Measurements from ENCODE around the gene SLC9C1.

SLC9C1 gene

DNA sequence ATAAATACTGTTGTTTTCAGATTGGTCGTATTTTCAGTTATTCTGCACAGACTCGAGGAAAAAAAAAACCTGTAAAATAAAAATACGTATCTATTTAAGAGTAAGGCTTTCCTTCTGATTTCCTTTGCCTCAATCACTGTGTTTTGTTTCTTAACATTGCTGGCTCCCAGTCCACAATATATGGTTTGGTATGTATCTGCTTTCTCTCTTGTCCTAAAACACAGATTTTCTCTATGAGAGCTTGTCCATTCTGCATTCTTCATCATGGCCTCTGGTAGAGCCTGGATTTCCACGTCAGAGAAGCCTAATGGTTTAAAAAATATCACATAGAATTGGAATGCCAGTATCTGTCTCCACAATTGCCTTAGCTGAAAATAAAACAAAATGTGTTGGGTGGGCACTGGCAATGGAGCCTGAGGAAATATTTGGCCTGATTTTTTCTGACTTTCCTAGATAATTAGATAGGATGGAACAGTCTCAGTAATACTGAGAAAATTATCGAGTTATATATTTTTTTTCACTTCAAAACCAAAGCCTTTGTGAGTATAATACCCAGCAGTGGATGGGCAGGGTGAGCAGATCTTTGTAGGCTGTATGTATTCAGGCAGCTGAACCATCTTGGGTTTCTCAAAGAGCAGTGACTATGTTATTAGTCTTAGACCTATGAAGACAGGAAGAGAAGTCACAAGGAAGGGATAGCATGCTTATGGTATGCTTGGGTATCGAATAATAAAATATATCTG is 40.8 kb upstream of the SLC9C1 start:
- H3K4me3 ChIP-seq (ENCODE audit: low read depth, low read length): no peak overlapping the region

DNA sequence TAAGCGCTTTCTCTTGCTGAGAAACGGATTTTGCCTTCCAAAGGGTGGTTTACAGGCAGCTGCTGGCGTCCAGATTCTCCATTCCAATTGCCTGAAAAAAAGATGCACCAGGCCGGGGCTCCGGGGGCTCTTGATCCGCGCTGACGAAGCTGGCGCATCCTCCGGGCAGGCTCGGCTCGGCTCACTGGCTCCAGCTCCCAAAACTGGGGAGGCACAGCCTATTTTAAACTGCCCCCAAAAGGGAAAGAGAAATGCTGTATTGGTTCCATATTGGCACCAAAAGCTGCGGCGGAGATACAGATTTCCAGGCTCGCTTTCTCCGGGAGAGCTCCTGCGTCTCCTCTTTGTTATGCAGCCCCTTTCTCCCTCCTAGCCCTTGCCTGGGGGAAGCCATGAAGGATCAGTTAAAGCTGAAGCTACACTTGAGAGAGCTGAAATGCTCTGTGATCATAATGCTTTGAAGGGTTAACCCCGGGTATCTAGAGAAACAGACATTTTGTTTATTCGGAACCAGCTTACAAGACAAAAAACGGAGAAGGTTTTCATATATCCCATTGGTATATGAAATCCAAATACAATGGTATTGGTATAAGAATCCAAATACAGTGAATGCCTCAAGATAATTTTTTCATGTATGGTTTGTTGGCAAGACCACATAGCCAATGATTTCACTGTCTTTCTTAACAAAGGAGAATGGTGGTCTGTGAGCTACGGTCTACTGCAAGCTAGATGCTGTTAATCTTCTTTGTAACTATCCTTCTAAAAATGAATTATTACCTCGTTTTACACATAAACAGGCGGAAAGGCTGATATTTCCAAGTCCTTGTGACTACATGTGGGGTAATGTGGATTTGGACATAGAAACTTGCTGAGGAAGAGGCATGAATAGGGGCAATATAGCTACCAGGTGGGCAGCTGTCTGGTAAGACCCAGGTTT is 39.6 kb upstream of the SLC9C1 start:
- H3K4me3 ChIP-seq (ENCODE audit: low read depth, low read length): peak overlapping the region; percentile 46

More for the DNA sequence above, 40.8 kb upstream of the SLC9C1 start:
- TF ChIP-seq, protein P1, sequence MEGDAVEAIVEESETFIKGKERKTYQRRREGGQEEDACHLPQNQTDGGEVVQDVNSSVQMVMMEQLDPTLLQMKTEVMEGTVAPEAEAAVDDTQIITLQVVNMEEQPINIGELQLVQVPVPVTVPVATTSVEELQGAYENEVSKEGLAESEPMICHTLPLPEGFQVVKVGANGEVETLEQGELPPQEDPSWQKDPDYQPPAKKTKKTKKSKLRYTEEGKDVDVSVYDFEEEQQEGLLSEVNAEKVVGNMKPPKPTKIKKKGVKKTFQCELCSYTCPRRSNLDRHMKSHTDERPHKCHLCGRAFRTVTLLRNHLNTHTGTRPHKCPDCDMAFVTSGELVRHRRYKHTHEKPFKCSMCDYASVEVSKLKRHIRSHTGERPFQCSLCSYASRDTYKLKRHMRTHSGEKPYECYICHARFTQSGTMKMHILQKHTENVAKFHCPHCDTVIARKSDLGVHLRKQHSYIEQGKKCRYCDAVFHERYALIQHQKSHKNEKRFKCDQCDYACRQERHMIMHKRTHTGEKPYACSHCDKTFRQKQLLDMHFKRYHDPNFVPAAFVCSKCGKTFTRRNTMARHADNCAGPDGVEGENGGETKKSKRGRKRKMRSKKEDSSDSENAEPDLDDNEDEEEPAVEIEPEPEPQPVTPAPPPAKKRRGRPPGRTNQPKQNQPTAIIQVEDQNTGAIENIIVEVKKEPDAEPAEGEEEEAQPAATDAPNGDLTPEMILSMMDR (IDR thresholded peaks at IDR 0.05; ENCODE audit: low read depth, low read length): no peak

DNA sequence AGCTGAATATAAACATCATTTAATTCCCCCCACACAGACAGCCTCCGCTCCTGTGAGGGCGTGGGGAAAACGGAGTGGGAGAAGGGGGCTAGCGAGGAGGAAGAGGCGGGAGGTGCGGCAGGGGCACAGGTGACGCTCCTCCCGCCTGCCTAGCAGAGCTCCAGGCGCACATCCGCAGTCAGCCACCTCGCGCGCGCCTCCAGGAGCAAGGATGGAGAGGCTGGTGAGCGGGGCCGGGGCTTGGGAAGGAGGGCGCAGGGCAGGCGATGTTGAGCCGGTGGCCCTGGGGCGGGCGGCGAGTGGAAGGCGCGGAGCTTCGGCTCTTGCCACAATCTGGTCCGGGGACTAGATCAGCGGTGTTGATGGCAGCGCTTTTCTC is 39.0 kb upstream of the SLC9C1 start, which contains the start of gene CD200:
TSS of gene CD200 (plus strand) at position 155 of the 379 bp plus-strand sequence. CDS start at position 212, 57 bp downstream.
- H3K4me3 ChIP-seq (ENCODE audit: low read depth, low read length): peak within 1 kb of the TSS; percentile 46
- TF ChIP-seq, protein P1 (IDR thresholded peaks at IDR 0.05; ENCODE audit: low read depth, low read length): no peak

More for the DNA sequence above, 39.6 kb upstream of the SLC9C1 start:
- TF ChIP-seq, protein P1 (IDR thresholded peaks at IDR 0.05; ENCODE audit: low read depth, low read length): no peak

DNA sequence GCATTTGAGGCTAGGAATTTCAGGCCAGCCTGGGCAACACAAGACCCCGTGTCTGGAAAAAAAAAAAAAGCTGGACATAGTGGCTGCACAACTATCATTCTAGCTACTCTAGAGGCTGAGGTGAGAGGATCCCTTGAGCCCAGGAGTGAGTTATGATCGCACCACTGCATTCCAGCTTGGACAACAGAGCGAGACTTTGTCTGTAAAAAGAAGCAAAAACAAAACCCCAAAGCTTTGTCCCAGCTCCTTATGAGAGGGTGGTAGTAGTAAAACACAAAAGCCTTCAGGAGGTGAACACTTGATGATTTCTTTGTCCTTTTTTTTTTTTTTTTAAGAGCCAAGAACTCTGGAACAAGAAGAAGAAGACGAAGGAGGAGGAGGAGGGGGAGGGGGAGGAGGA is 37.8 kb upstream of the SLC9C1 start:
- no peak overlapping the region for H3K4me3 ChIP-seq (ENCODE audit: low read depth, low read length)
- TF ChIP-seq, protein P1 (IDR thresholded peaks at IDR 0.05; ENCODE audit: low read depth, low read length): no peak

DNA sequence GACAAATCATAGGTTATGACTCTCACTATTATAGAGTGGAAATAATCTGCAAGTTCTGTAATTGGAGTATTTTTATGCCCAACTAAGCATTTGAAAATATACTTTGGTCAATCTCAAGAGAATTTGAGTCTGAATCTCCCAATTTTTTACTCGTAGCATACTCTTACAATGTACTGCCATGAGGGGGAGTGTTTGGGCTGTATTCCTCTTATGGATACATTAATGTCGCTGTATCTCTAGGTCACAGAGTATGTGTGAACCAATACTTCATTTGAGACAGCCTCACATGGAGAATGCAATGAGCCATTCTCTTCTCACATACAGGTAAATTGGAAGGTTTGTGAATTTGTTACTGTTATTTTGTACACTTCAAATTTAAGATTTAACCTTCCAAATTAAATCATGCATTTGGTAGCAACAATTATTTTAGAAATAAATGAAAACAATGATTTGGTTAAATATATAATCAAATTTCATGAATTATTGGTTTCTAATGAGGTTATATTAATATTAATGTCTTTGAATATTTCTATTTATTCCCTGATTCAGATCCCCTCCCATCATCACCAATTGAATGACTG is 33.4 kb upstream of the SLC9C1 start:
- H3K4me3 ChIP-seq (ENCODE audit: low read depth, low read length): no peak overlapping the region
- TF ChIP-seq, protein P1 (IDR thresholded peaks at IDR 0.05; ENCODE audit: low read depth, low read length): peak; percentile 33; the same call in 1 of the 2 replicates

DNA sequence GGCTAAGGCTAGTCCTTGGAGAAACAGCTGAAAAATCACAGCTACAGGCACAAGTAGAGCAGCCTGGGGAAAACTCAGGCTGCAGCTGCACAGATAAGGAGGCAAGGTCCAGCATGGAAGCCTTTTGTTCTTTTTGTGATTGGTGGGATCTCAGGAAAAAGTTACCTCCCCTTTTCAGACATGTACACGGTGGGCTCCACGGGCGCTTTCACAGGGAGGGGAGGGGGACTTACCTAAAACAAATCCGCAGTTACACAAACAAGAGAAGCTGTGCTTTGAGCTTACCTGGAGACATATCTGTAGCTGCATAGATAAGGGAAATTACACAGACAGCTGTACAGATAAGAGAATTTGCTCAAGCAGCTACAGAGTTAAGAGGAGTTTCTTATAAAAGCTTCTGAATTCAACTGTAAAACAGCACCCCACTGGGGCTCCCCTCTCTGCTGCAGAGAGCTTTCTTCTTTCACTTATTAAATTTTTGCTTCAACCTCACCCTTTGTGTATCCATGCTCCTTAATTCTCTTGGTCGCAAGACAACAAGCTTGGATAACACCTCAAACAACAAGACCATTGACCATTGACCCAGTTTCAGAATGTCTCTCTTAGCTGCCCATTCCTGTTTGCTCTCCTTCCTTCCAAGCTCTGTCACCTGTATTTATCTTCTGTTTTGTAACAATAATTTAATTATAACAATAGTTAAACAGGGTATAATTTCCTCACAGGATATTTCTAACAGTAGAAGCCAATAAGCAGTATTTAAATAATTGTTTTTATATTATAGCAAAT is 28.0 kb upstream of the SLC9C1 start:
- H3K4me3 ChIP-seq (ENCODE audit: low read depth, low read length): no peak overlapping the region
- TF ChIP-seq, protein P1 (IDR thresholded peaks at IDR 0.05; ENCODE audit: low read depth, low read length): no peak

Measured in WI38 (cell line).